ENCODE data around the gene CFAP74.

DNA sequence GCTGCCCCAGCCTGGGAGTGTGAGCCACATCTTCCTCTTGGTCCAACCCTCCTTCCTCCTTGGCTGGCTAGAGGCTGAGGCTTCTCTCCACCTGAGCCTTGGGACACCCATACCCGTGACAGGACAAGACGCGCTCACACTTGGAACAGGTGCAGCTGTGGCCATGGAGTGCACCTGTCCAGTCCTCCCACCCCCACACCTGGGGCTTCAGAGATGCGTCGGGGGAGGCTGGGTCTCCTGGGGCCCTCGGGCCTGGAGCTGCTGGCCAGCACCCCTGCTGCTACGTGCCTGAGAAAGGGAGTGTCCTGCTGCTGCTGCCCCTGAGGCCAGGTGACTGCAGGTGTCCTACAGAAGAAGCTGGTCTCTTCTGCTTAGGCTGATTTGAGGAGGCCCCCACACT is 47.5 kb downstream of the CFAP74 start:
- no peak for TF ChIP-seq POLR2AphosphoS5 (IDR thresholded peaks at IDR 0.05)
- TF ChIP-seq REST (IDR thresholded peaks at IDR 0.05; ENCODE audit: borderline replicate concordance): no peak
- no peak for TF ChIP-seq CTCF (IDR thresholded peaks at IDR 0.05; ENCODE audit: poor library complexity, severe bottlenecking)
- no peak for TF ChIP-seq EZH2 (IDR thresholded peaks at IDR 0.05; ENCODE audit: borderline replicate concordance, insufficient read depth, low read length, poor library complexity, severe bottlenecking)
- TF ChIP-seq TAF1 (IDR thresholded peaks at IDR 0.05; ENCODE audit: low read depth): no peak
- TF ChIP-seq SMC3 (conservative IDR thresholded peaks at IDR 0.05; ENCODE audit: poor library complexity): no peak

Data from neural cell (in vitro differentiated cells).